BLaER1 treated with 17β-estradiol and CSF1 and Interleukin-3, amounts not matched to agents 10 nM and 100 nM (cell line): ENCODE measurements around the gene FRYL.
"Not testable (repeated sequence)": the region's sequence is repeated elsewhere in the genome, so short reads cannot be mapped to it uniquely, and the experiment has no call there.

Source experiments
- H3K27ac ChIP-seq, 11 experiments: shearing (Covaris generic); formaldehyde crosslinking; 2 replicates each; pipeline ENCODE4 v1.8.1; 2022
- H3K27me3 ChIP-seq, 11 experiments: shearing (Covaris generic); formaldehyde crosslinking; 2 replicates each; pipeline ENCODE4 v1.8.1; 2022
- H3K36me3 ChIP-seq, 11 experiments: shearing (Covaris generic); formaldehyde crosslinking; 2 replicates each; pipeline ENCODE4 v1.8.1; 2022
- H3K4me1 ChIP-seq, 10 experiments: shearing (Covaris generic); formaldehyde crosslinking; 2 replicates each; pipeline ENCODE4 v1.8.1; 2022
- H3K4me2 ChIP-seq, 11 experiments: shearing (Covaris generic); formaldehyde crosslinking; 2 replicates each; pipeline ENCODE4 v1.8.1; 2022
- H3K4me3 ChIP-seq, 10 experiments: shearing (Covaris generic); formaldehyde crosslinking; 2 replicates each; pipeline ENCODE4 v1.8.1; 2022
- H3K9ac ChIP-seq, 11 experiments: shearing (Covaris generic); formaldehyde crosslinking; 2 replicates each; pipeline ENCODE4 v1.8.1; 2022
- H3K9me3 ChIP-seq, 11 experiments: shearing (Covaris generic); formaldehyde crosslinking; replicated peaks in 1 of 11; 2 replicates each; pipeline ENCODE4 v1.8.1; 2022
- H4K20me1 ChIP-seq, 11 experiments: shearing (Covaris generic); formaldehyde crosslinking; 2 replicates each; pipeline ENCODE4 v1.8.1; 2022
- Cebpa-rat ChIP-seq, 11 experiments: shearing (Covaris generic); IDR thresholded peaks; 2 replicates each; pipeline ENCODE4 v1.8.1; 2022

Gene FRYL

DNA sequence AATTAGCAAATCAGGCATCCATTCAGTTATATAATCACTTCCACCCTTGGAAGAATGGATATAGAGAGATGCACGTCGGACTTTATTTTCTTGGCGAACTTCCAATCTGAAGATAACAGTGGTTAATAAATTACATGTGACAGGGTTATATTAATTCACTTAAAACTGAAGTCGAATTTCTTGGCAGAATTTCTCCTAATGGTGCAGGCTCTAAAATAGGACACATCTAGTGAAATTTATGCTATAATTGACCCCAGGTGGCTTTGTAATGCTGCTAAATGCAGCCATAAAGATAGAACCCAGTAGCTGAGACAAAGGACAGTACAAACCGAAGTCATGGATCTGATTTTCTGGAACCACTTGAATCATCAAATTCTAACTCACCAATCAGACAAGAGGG, 317.7 kb downstream of the FRYL start:
- TF ChIP-seq Cebpa-rat (IDR thresholded peaks at IDR 0.05): no peak
- Histone ChIP-seq H3K27me3 (no peaks in the 10 kb centered on the region), H3K36me3 (no peaks in the 10 kb centered on the region), H4K20me1 (no peaks in the 10 kb centered on the region), H3K9ac (no peak overlapping the region), H3K4me3 (no peak overlapping the region), H3K27ac (no peak overlapping the region), H3K9me3 (peaks cover 0 to 9% (median 4%) of the 10 kb centered on the region in 11 experiments; a peak in 9 of 22 replicates), H3K4me1 (peaks cover 2 to 16% (median 12%) of the 10 kb centered on the region in 10 experiments; a peak in 18 of 20 replicates), H3K4me2 (no peak overlapping the region)

DNA sequence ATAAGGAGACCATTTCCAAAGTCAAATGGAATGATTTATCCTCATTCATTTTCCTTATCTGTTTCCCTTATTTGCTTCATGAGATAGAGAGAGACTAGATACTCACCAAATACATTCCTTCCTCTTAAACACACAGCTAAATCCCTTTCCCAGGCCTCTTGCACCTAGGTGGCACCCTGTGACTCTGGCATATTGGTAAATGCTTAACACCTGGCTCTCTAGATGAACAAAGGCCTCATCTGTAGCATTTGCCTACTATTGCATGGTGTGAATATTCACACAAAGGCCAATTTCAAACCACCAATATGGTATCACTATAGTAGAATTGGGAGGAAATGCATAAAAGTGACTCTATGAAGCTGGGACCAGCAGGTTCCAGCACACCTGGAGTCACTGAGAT, 319.1 kb downstream of the FRYL start:
- Histone ChIP-seq H4K20me1 (no peaks in the 10 kb centered on the region), H3K27ac (no peak overlapping the region), H3K4me3 (no peak overlapping the region), H3K36me3 (no peaks in the 10 kb centered on the region), H3K27me3 (no peaks in the 10 kb centered on the region), H3K9me3 (peaks cover 0 to 17% (median 10%) of the 10 kb centered on the region in 11 experiments; a peak in 12 of 22 replicates), H3K4me1 (peaks cover 0 to 2% (median 0%) of the 10 kb centered on the region in 10 experiments; a peak in 2 of 20 replicates), H3K9ac (no peak overlapping the region), H3K4me2 (no peak overlapping the region)
- no peak for TF ChIP-seq Cebpa-rat (IDR thresholded peaks at IDR 0.05)

DNA sequence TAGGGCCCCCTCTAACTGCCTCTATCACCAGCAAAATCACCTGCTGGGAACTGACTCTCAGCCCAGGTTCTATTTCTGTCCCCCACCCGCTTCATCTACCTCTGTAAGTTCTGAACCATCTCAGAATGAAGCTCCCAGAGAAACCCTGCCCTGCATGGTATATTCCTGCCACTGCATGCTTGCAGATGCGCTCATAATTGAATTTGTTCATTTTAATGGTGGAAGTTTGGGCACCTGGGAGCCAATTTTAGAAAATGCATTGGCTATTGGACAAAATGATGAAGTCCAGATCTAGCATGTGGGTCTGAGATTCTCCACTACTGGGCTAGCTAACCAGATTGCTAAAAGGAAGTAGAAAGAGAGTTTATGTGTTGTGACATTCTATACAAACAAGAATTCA, 325.5 kb downstream of the FRYL start:
- H3K36me3 ChIP-seq: no peaks in the 10 kb centered on the region

DNA sequence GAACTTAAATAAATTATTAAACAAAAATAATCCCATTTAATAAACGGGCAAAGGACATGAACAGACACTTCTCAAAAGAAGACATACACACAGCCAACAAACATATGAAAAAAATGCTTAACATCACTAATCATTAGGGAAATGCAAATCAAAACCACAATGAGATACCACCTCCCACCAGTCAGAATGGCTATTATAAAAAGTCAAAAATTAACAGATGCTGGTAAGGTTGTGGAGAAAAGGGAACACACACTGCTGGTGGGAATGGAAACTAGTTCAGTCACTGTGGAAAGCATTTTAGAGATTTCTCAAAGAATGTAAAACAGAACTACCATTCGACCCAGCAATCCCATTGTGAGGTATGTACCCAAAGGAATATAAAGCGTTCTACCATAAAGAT, 328.4 kb downstream of the FRYL start:
- not testable (repeated sequence) for H3K9ac ChIP-seq, H3K27ac ChIP-seq, H3K4me3 ChIP-seq, H4K20me1 ChIP-seq, H3K36me3 ChIP-seq, H3K27me3 ChIP-seq, H3K4me2 ChIP-seq, H3K4me1 ChIP-seq
- peaks cover 0 to 12% (median 5%) of the 10 kb centered on the region in 11 experiments; a peak in 6 of 22 replicates for H3K9me3 ChIP-seq

More for the DNA sequence above, 325.5 kb downstream of the FRYL start:
- Histone ChIP-seq H3K27ac (no peak overlapping the region), H3K9me3 (peaks cover 0 to 21% (median 11%) of the 10 kb centered on the region in 11 experiments; a peak in 14 of 22 replicates), H4K20me1 (no peaks in the 10 kb centered on the region), H3K4me1 (peaks cover 0 to 4% (median 0%) of the 10 kb centered on the region in 10 experiments; a peak in 1 of 20 replicates), H3K9ac (no peak overlapping the region), H3K27me3 (no peaks in the 10 kb centered on the region), H3K4me3 (no peak overlapping the region), H3K4me2 (no peak overlapping the region)
- no peak for TF ChIP-seq Cebpa-rat (IDR thresholded peaks at IDR 0.05)

DNA sequence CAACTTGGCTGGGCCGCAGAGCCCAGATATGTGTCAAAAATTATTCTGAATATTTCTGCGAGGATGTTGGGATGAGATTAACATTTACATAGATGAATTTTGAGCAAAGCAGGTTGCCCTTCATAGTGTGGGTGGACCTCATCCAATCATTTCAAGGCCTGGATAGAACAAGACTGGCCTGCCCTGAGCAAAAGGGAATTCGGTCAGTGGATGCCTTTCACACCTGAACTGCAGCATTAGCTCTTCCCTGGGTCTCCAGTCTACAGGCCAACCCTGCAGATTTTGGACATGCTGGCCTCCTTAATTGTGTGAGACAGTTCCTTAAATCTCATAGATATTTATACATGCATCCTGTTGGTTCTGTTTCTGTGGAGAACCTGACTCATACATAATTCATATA, 329.3 kb downstream of the FRYL start:
- Histone ChIP-seq H3K4me3 (no peak overlapping the region), H3K27ac (no peak overlapping the region), H3K9me3 (peaks cover 0 to 8% (median 0%) of the 10 kb centered on the region in 11 experiments; a peak in 2 of 22 replicates), H3K4me2 (peak overlapping the region in 1 of 11 experiments; percentile 44; a peak in 1 of 22 replicates), H4K20me1 (no peaks in the 10 kb centered on the region), H3K27me3 (no peaks in the 10 kb centered on the region), H3K36me3 (no peaks in the 10 kb centered on the region), H3K9ac (no peak overlapping the region), H3K4me1 (peaks cover 0 to 4% (median 0%) of the 10 kb centered on the region in 10 experiments; a peak in 1 of 20 replicates)
- TF ChIP-seq Cebpa-rat (IDR thresholded peaks at IDR 0.05): no peak

DNA sequence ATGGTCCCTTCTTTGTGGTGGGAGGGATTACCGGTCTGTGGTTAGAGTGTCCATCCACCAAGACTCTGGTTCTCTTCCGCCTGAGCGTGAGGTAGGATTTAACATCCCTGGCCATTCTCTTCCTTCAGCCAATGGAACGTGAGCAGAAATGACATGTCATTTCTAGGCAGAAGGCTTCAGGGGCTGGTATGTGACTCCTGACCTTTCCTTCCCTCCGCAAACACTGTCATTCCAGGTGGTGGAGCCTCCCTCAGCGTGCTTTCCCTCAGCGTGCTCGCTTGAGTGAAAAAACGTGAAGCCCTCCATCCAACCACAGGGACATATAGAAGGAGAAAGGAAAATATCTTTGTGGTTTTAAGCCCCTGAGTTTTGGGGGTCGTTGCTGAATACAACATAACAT, 330.9 kb downstream of the FRYL start:
- peaks cover 0 to 8% (median 0%) of the 10 kb centered on the region in 11 experiments; a peak in 2 of 22 replicates for H3K9me3 ChIP-seq
- H4K20me1 ChIP-seq: no peaks in the 10 kb centered on the region
- no peak overlapping the region for H3K9ac ChIP-seq
- H3K4me1 ChIP-seq: peaks cover 0 to 4% (median 0%) of the 10 kb centered on the region in 10 experiments; a peak in 1 of 20 replicates
- TF ChIP-seq Cebpa-rat (IDR thresholded peaks at IDR 0.05): no peak
- H3K36me3 ChIP-seq: no peaks in the 10 kb centered on the region
- H3K27me3 ChIP-seq: no peaks in the 10 kb centered on the region
- no peak overlapping the region for H3K4me2 ChIP-seq
- no peak overlapping the region for H3K4me3 ChIP-seq
- no peak overlapping the region for H3K27ac ChIP-seq
